ENCODE measurements around the gene DPH3.
"Not testable (repeated sequence)": the region's sequence is repeated elsewhere in the genome, so short reads cannot be mapped to it uniquely, and the experiment has no call there.

The DPH3 gene

GRCh38 chr3:16264708-16265454 lies at the start of gene DPH3, which contains the start of gene OXNAD1:
Gene DPH3 (minus strand): TSS chr3:16264943. CDS start chr3:16264876, 67 bp downstream.
Gene OXNAD1 (plus strand): TSS chr3:16265212. CDS start chr3:16270953, 5,741 bp downstream.
- DNase-seq (ENCODE audit: low read depth), result peak; percentile 100

GRCh38 chr3:16313886-16314645 lies 49.3 kb upstream of the DPH3 start:
- DNase-seq (ENCODE audit: low read depth), result no peak

GRCh38 chr3:16311960-16312451 lies 47.3 kb upstream of the DPH3 start:
- DNase-seq (ENCODE audit: low read depth), result peak; percentile 63

GRCh38 chr3:16310486-16310885 lies 45.7 kb upstream of the DPH3 start:
- DNase-seq (ENCODE audit: low read depth), result not testable (repeated sequence)

GRCh38 chr3:16309558-16309957 lies 44.8 kb upstream of the DPH3 start:
- peak; percentile 85 for DNase-seq (ENCODE audit: low read depth)

GRCh38 chr3:16308727-16309126 lies 44.0 kb upstream of the DPH3 start:
- no peak for DNase-seq (ENCODE audit: low read depth)

GRCh38 chr3:16307832-16308531 lies 43.2 kb upstream of the DPH3 start:
- no peak for DNase-seq (ENCODE audit: low read depth)

- DNase-seq (ENCODE audit: low read depth), result no peak
Observed at GRCh38 chr3:16305111-16305541, 40.4 kb upstream of the DPH3 start.

- DNase-seq (ENCODE audit: low read depth), result no peak
Observed at GRCh38 chr3:16304061-16305010, 39.6 kb upstream of the DPH3 start.

GRCh38 chr3:16303037-16303575 lies 38.4 kb upstream of the DPH3 start:
- DNase-seq (ENCODE audit: low read depth), result no peak

GRCh38 chr3:16302082-16302631 lies 37.4 kb upstream of the DPH3 start:
- DNase-seq (ENCODE audit: low read depth), result no peak

- DNase-seq (ENCODE audit: low read depth), result no peak
Observed at GRCh38 chr3:16301507-16301906, 36.8 kb upstream of the DPH3 start.

- no peak for DNase-seq (ENCODE audit: low read depth)
Observed at GRCh38 chr3:16300881-16301359, 36.2 kb upstream of the DPH3 start.

GRCh38 chr3:16300307-16300706 lies 35.6 kb upstream of the DPH3 start:
- DNase-seq (ENCODE audit: low read depth), result no peak

- DNase-seq (ENCODE audit: low read depth), result no peak
Observed at GRCh38 chr3:16299746-16300145, 35.0 kb upstream of the DPH3 start.

- DNase-seq (ENCODE audit: low read depth), result no peak
Observed at GRCh38 chr3:16298891-16299290, 34.1 kb upstream of the DPH3 start.

- no peak for DNase-seq (ENCODE audit: low read depth)
Observed at GRCh38 chr3:16297997-16298885, 33.5 kb upstream of the DPH3 start.

- DNase-seq (ENCODE audit: low read depth), result no peak
Observed at GRCh38 chr3:16295298-16295890, 30.7 kb upstream of the DPH3 start.

- no peak for DNase-seq (ENCODE audit: low read depth)
Observed at GRCh38 chr3:16294844-16295243, 30.1 kb upstream of the DPH3 start.
